Left forelimb (tissue), 1 donor: ENCODE results near the gene GATA2.

Source experiments
- DNase-seq: peaks from one replicate; pipeline ENCODE4 v3.0.0-alpha.2; 2018; ENCODE audit warnings: low spot score

GATA2 gene

GRCh38 chr3:128487813-128488635 lies 5.0 kb downstream of the GATA2 start:
- DNase-seq, result peak; percentile 87

- no peak for DNase-seq
These were observed 5.5 kb downstream of the GATA2 start for GRCh38 chr3:128487538-128487812.

- no peak for DNase-seq
These were observed 6.1 kb downstream of the GATA2 start for GRCh38 chr3:128486681-128487537.

GRCh38 chr3:128486205-128486628 lies 6.8 kb downstream of the GATA2 start:
- no peak for DNase-seq

GRCh38 chr3:128485282-128486204 lies 7.5 kb downstream of the GATA2 start:
- no peak for DNase-seq

GRCh38 chr3:128484404-128485281 lies 8.4 kb downstream of the GATA2 start:
- DNase-seq, result no peak

GRCh38 chr3:128483657-128484403 lies 9.2 kb downstream of the GATA2 start:
- DNase-seq, result no peak

- no peak for DNase-seq
These were observed 10.0 kb downstream of the GATA2 start for GRCh38 chr3:128482666-128483656.

- DNase-seq, result no peak
These were observed 10.8 kb downstream of the GATA2 start for GRCh38 chr3:128482175-128482574.

- no peak for DNase-seq
These were observed 11.5 kb downstream of the GATA2 start for GRCh38 chr3:128481438-128481942.

- no peak for DNase-seq
These were observed 12.1 kb downstream of the GATA2 start for GRCh38 chr3:128480717-128481437.

- DNase-seq, result no peak
These were observed 12.7 kb downstream of the GATA2 start for GRCh38 chr3:128480278-128480677.

GRCh38 chr3:128479558-128480086 lies 13.4 kb downstream of the GATA2 start:
- DNase-seq, result no peak

GRCh38 chr3:128478576-128479506 lies 14.2 kb downstream of the GATA2 start:
- DNase-seq, result no peak

- DNase-seq, result no peak
These were observed 16.3 kb downstream of the GATA2 start for GRCh38 chr3:128476659-128477058.

GRCh38 chr3:128475355-128475754 lies 17.6 kb downstream of the GATA2 start:
- no peak for DNase-seq

GRCh38 chr3:128473737-128474136 lies 19.3 kb downstream of the GATA2 start:
- DNase-seq, result no peak
